ENCODE data around the gene PRTN3.
"Not testable (repeated sequence)": the region's sequence is repeated elsewhere in the genome, so short reads cannot be mapped to it uniquely, and the experiment has no call there.

DNA sequence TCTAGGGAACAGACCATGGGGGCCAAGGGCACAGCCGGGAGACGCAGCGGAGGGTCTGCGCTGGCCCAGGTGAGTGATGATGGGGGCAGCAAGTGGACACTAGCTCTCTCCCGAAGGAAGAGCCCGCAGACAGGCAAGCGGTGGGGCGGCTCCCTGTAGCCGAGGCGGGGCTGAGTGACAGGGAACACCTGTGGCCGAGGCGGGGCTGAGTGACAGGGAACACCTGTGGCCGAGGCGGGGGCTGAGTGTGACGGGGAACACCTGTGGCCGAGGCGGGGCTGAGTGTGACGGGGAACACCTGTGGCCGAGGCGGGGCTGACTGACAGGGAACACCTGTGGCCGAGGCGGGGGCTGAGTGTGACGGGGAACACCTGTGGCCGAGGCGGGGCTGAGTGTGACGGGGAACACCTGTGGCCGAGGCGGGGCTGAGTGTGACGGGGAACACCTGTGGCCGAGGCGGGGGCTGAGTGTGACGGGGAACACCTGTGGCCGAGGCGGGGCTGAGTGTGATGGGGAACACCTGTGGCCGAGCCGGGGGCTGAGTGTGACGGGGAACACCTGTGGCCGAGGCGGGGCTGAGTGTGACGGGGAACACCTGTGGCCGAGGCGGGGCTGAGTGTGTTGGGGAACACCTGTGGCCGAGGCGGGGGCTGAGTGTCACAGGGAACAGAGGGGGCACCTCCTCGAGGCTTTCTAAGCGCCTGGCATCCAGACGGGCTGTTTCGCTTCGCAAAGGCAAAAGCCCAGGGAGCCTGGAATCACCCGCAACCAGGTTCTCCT lies 50.8 kb downstream of the PRTN3 start:
- not testable (repeated sequence) for TF ChIP-seq L3MBTL2 (conservative IDR thresholded peaks at IDR 0.05); SUZ12 (IDR thresholded peaks at IDR 0.05); ZNF384 (IDR thresholded peaks at IDR 0.05); SP1 (IDR thresholded peaks at IDR 0.05); FOXK2 (IDR thresholded peaks at IDR 0.05); TARDBP (IDR thresholded peaks at IDR 0.05); CTBP1 (IDR thresholded peaks at IDR 0.05; ENCODE audit: borderline replicate concordance); BHLHE40 (IDR thresholded peaks at IDR 0.05; ENCODE audit: borderline replicate concordance); HDGF (IDR thresholded peaks at IDR 0.05; ENCODE audit: borderline replicate concordance)
- TF ChIP-seq, protein P1, sequence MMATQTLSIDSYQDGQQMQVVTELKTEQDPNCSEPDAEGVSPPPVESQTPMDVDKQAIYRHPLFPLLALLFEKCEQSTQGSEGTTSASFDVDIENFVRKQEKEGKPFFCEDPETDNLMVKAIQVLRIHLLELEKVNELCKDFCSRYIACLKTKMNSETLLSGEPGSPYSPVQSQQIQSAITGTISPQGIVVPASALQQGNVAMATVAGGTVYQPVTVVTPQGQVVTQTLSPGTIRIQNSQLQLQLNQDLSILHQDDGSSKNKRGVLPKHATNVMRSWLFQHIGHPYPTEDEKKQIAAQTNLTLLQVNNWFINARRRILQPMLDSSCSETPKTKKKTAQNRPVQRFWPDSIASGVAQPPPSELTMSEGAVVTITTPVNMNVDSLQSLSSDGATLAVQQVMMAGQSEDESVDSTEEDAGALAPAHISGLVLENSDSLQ (IDR thresholded peaks at IDR 0.05), result not testable (repeated sequence)
